Transverse colon (tissue), 4 donors: ENCODE results near the gene PTER. TPM values are rescaled to one million over a fixed set of nuclear protein-coding genes. Genes with fewer than 3 reads are reported as not detected.

ENCODE experiments used
- DNase-seq: peaks from one replicate; pipeline ENCODE4 v3.0.0-alpha.2; 2019
- H3K27ac ChIP-seq, 4 donors: fragments of 200-600 bp; sonication (generic); 2 replicates each; pipeline ENCODE4 v1.5.1; 2016 to 2018; ENCODE audit warnings: inconsistent platforms in 4 of 4
- H3K27me3 ChIP-seq: fragments of 200-600 bp; sonication (generic); 2 replicates; pipeline ENCODE4 v1.5.1; 2017; ENCODE audit warnings: inconsistent platforms
- H3K36me3 ChIP-seq, 4 donors: fragments of 200-600 bp; sonication (generic); 2 replicates each; pipeline ENCODE4 v1.5.1; 2017 to 2019; ENCODE audit warnings: inconsistent platforms in 4 of 4
- H3K4me1 ChIP-seq, 4 donors: fragments of 200-600 bp; sonication (generic); 2 replicates each; pipeline ENCODE4 v1.5.1; 2017 to 2020; ENCODE audit warnings: inconsistent platforms in 4 of 4
- H3K4me3 ChIP-seq, 4 donors: fragments of 200-600 bp; sonication (generic); 1 replicate in 1 of 4; 2 replicates in 3 of 4; pipeline versions ENCODE4 v1.5.1 to v1.6.1; 2017 to 2019; ENCODE audit warnings: inconsistent platforms in 4 of 4
- H3K9me3 ChIP-seq, 2 donors: fragments of 200-600 bp; sonication (generic); 2 replicates each; pipeline ENCODE4 v1.5.1; 2017 to 2019; ENCODE audit warnings: inconsistent platforms in 2 of 2
- CTCF ChIP-seq, 5 experiments: fragments of 200-600 bp in 3 of 5; fragments of 450-650 bp in 2 of 5; sonication (generic) in 3 of 5; IDR thresholded peaks; 1 replicate in 2 of 5; 2 replicates in 3 of 5; pipeline ENCODE4 v1.5.1; 2016 to 2017; ENCODE audit warnings: antibody characterized with exemption in 5 of 5, inconsistent platforms in 3 of 5, mild to moderate bottlenecking in 2 of 5, moderate library complexity in 1 of 5
- EP300 ChIP-seq: sonication (generic); formaldehyde crosslinking; IDR thresholded peaks from one replicate; pipeline ENCODE4 v1.6.1; 2017; ENCODE audit warnings: antibody characterized with exemption, low read depth
- POLR2A ChIP-seq: fragments of 450-650 bp; IDR thresholded peaks from one replicate; pipeline ENCODE4 v1.6.1; 2016; ENCODE audit warnings: antibody characterized with exemption, mild to moderate bottlenecking, moderate library complexity
- POLR2AphosphoS5 ChIP-seq, 3 donors: sonication (generic); formaldehyde crosslinking; IDR thresholded peaks; one replicate each; pipeline ENCODE4 v1.6.1; 2016; ENCODE audit warnings: antibody characterized with exemption in 3 of 3
- WGBS, 2 donors: methylation state at CpG; one replicate each; pipeline ENCODE4 v1.1.5; 2018; ENCODE audit warnings: low coverage in 1 of 2; 5-methylcytosine and 5-hydroxymethylcytosine counted together
- in situ Hi-C, 4 donors: fragments of 200-750 bp; cut with MboI; loops; one replicate each; pipeline versions ENCODE4 v1.15.0 to v1.15.1; 2017; ENCODE audit warnings: low sequenced_read_pairs in 3 of 4, low pct_ligation_motif_present in 1 of 4, low pct_unique_long_range_greater_than_20kb in 1 of 4
- intact Hi-C: fragments of 100-400 bp; cut with DNase I; formaldehyde crosslinking; loops from one replicate; pipeline ENCODE4 v1.15.1; 2023; ENCODE audit warnings: low total_unique reads
- total RNA-seq, 4 donors: library from RNA; depleted of rRNA; stranded (reverse); fragments of >200 nt; gene quantifications; one replicate each; pipeline ENCODE4 v1.1.0, GENCODE V29; 2016

PTER gene
- total RNA-seq, 4 donors from 2014 or later: 14.3 to 23.2 (median 19.1) TPM

DNA sequence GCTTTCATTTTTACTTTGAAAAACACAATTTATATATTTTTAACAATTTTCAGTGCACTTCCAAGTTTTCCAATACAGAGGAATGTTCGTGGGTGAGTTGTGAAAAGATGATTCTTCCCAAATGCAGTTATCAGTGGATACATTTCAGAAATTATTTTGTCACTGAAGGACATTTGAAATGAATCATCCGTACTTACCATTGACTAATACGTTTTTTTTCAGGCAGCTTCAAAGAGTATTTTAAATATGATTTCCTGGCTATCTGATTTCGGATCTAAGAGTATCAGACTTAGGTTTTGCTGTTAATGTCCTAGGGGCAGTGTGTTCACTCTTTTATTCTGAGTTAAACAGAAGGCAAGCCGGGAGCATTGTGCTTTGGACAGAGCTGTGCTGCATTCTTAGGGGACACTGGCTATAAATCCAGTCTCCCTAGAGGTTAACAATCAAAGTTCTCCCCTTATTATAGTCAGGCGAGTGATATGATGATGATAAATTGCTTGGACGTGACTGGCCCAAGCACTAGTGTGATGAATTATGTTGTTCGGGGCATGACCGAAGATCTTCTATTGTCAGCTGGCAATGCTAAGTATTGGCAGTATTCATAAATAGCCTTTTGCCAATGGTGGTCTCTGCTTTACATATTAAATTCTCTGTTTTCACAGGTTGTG, 4.5 kb downstream of the PTER start:
- in situ Hi-C loops (no loop called here), intact Hi-C loops (no loop called here)
- Histone ChIP-seq H3K4me3 (no peak overlapping the region), H3K27ac (no peak overlapping the region), H3K4me1 (peaks cover 2 to 39% (median 19%) of the 10 kb centered on the region in 4 donors), H3K9me3 (no peaks in the 10 kb centered on the region), H3K36me3 (no peaks in the 10 kb centered on the region), H3K27me3 (no peaks in the 10 kb centered on the region)
- WGBS, 2 donors: 58 to 68% methylated on average over 7 to 9 of the region's 9 CpGs
- TF ChIP-seq POLR2A (no peak), POLR2AphosphoS5 (IDR thresholded peaks at IDR 0.05) (no peak), CTCF (IDR thresholded peaks at IDR 0.05) (no peak), EP300 (no peak)
- DNase-seq: no peak

GRCh38 chr10:16442914-16443313, 6.1 kb downstream of the PTER start:
- Histone ChIP-seq H3K36me3 (no peaks in the 10 kb centered on the region), H3K9me3 (no peaks in the 10 kb centered on the region), H3K27me3 (no peaks in the 10 kb centered on the region), H3K4me1 (peaks cover 0 to 26% (median 12%) of the 10 kb centered on the region in 4 donors), H3K27ac (no peak overlapping the region), H3K4me3 (no peak overlapping the region)
- no peak for DNase-seq
- WGBS, 2 donors: 100% methylated on average over 1 of the region's 1 CpG
- in situ Hi-C loops (no loop called here), intact Hi-C loops (no loop called here)
- TF ChIP-seq EP300 (no peak), CTCF (IDR thresholded peaks at IDR 0.05) (no peak), POLR2AphosphoS5 (IDR thresholded peaks at IDR 0.05) (no peak), POLR2A (no peak)

- WGBS, 2 donors: 97 to 100% methylated on average over 4 to 9 of the region's 9 CpGs
- no peaks in the 10 kb centered on the region for H3K9me3 ChIP-seq
- intact Hi-C loops: no loop called here
- no peak overlapping the region for H3K27ac ChIP-seq
- no peak for DNase-seq
- peaks cover 0 to 6% (median 0%) of the 10 kb centered on the region in 4 donors for H3K4me1 ChIP-seq
- in situ Hi-C loops: no loop called here
- H3K4me3 ChIP-seq: no peak overlapping the region
- no peaks in the 10 kb centered on the region for H3K27me3 ChIP-seq
- no peaks in the 10 kb centered on the region for H3K36me3 ChIP-seq
- TF ChIP-seq CTCF (IDR thresholded peaks at IDR 0.05): no peak
- no peak for TF ChIP-seq EP300
- TF ChIP-seq POLR2AphosphoS5 (IDR thresholded peaks at IDR 0.05): no peak
- TF ChIP-seq POLR2A: no peak
Observed at GRCh38 chr10:16445770-16446469, 9.1 kb downstream of the PTER start.

DNA sequence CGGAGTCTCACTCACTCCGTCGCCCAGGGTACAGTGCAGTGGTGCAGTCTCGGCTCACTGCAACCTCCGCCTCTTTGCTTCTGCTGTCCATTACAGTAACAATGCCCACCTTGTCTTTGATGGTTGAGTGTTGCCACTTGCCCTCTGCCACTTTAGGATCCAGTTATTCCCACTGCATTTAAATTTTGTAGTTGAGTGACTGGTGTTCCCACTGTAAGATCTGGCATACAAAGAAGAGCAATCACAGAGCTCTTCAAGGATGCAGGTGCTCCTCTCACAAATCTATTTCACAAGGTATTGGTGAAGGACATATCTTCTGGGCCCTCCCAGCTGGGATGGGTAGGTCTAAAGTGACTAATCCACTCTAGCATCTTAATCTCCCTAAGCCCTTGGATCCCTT, 12.6 kb downstream of the PTER start:
- no peak for DNase-seq
- intact Hi-C loops (no loop called here), in situ Hi-C loops (no loop called here)
- Histone ChIP-seq H3K9me3 (no peaks in the 10 kb centered on the region), H3K27ac (no peak overlapping the region), H3K4me1 (no peaks in the 10 kb centered on the region), H3K36me3 (no peaks in the 10 kb centered on the region), H3K4me3 (no peak overlapping the region), H3K27me3 (no peaks in the 10 kb centered on the region)
- 81 to 100% methylated on average over 2 to 5 of the region's 5 CpGs for WGBS, 2 donors
- TF ChIP-seq POLR2AphosphoS5 (IDR thresholded peaks at IDR 0.05): no peak
- no peak for TF ChIP-seq EP300
- TF ChIP-seq POLR2A: no peak
- no peak for TF ChIP-seq CTCF (IDR thresholded peaks at IDR 0.05)
